ENCODE measurements around the gene DLL1.

The DLL1 gene

DNA sequence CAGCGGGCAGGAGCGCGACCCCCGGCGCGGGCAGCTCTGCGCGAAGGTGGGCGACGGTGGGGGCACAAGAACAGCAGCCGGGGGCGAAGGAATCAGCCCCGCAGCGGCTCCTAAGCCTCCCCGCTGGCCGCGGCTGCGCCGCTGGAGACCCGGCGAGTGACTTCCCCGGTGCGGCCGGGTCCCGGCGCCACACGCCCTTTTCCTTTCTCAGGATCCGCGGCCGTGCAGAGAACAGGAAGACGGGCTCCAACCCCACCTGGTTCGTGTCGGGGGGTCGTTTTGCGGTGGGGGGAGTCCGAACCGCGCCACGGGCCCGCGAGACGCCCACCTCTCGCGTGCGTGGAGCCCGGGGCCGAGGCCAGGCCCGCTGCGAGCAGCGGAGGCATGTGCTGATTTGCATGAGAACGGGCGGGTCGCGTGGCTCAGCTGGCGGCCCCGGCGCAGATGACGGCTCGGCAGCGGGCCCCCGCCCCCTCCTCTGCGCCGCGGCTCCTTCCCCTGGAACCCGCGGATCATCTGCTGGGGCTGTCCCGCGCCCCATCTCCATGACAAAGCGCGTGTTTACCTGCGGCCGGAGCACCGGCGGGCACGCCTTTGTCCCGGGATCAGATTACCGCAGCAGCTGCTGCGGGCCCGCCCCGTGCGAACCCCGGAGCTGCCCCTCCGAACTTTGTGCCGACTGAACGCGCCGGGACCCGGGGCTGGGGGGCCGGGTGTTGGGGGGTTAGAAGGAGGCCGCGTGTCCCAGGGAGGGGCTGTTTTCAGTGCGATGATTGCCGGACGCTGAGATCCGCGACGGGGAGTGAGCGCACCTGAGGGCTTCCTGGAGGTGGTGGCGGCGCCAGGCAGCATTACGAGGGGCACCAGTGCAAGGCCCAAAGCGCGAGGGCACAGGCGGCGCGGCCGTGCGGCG is 4.9 kb upstream of the DLL1 start:
- no peak for DNase-seq (ENCODE audit: low read depth in 4 of 4, low spot score in 1 of 4)

- no peak for DNase-seq (ENCODE audit: low read depth in 4 of 4, low spot score in 1 of 4)
Observed at GRCh38 chr6:170294813-170295509, 4.1 kb upstream of the DLL1 start.

- DNase-seq (ENCODE audit: low read depth in 4 of 4, low spot score in 1 of 4), result no peak
Observed at GRCh38 chr6:170294298-170294730, 3.4 kb upstream of the DLL1 start.

GRCh38 chr6:170293341-170294231 is 2.7 kb upstream of the DLL1 start:
- no peak for DNase-seq (ENCODE audit: low read depth in 4 of 4, low spot score in 1 of 4)

DNA sequence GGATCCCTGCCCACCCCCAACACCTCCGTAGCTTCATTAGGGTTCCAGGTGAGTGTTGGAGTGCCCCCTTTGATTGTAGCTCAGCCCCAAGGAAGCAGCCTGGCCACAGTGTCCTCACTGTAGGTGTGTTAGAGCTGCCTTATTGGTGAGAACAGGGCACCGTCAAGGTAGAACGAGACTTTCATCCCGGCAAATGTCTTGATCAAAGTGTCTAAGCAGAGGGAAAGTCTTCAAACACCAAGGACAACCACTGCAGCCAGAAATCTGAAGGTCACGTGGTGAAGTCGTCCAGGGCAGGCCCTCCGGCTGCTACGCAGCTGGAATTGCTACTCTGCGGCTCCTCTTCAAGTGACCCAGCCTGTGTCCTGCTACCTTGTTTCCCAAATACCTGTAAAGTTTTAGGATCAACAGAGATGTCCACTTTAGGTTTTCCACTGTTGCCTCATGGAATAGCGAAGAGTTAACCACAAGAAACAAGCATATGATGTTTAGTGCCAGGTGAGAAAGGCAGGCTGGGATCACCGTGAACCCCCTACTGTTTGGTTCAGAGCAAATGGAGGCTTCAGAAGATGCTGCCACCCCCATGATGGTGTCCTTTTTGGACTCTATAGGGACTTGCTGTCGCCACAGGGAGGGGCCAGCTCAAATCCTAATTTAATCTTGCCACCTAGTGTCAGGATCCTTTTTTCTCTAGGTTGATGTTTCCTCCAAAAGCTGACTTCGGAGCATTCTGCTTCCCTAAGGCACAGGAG is 1.7 kb upstream of the DLL1 start:
- no peak for DNase-seq (ENCODE audit: low read depth in 4 of 4, low spot score in 1 of 4)

DNA sequence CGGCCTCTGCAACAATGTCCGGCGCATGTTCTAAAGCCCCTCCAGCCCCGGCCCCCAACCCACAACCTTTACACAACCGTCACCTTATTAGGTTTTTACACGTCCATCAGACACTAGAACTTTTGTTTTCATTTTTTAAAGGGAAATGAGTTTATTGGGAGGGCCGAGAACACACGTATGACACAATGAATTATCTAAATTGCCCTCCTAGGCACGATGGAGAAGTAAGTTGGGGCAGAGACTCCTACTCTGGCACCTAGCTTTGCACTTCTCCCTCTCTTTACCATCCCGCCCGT is 1.2 kb upstream of the DLL1 start:
- DNase-seq (ENCODE audit: low read depth in 4 of 4, low spot score in 1 of 4), result no peak

DNA sequence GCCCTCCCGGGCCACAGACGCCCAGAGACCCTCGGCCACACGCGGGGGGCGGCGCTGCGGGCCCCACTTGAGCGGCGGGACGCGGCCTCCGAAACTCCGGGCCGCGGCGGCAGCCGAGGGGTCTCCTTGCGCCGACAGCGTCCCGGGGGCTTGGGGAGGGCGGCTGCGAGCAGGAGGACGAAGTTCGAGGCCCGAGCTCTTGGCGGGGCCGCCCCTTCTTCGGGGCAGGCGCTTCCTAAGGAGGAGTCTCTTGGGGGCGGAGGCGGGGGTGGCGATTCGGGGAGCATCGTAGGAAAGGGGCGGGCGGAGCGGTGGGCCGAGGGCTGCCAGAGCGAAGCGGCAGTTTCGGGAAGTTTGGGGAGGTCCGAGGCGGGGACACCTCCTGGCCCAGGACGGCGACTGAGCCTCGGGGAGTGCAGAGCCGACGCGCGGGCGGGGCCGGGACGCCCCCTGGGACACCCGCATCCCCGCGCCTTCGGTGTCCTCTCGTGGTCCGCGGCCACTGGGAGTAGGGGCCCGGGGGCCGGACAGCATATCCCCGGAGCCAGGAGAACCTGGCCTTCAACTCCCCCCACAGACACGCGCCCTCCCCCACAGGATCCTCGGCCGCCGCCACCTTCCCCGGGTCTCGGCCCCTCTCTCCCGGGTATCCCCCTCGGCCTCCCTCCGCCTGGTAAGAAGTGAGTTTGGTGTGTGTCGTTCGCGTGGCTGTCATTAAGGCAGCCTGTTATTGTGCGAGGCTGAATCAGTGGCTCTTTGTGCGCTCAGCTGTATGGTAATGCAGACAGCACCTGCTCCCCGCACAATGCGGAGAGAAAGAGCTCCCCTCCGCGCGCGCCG is 613 bp upstream of the DLL1 start:
- DNase-seq (ENCODE audit: low read depth in 4 of 4, low spot score in 1 of 4), result no peak

- DNase-seq (ENCODE audit: low read depth in 4 of 4, low spot score in 1 of 4), result no peak
Observed at GRCh38 chr6:170289951-170290295, 955 bp downstream of the DLL1 start.

GRCh38 chr6:170289180-170289931 is 1.5 kb downstream of the DLL1 start:
- DNase-seq (ENCODE audit: low read depth in 4 of 4, low spot score in 1 of 4), result no peak

DNA sequence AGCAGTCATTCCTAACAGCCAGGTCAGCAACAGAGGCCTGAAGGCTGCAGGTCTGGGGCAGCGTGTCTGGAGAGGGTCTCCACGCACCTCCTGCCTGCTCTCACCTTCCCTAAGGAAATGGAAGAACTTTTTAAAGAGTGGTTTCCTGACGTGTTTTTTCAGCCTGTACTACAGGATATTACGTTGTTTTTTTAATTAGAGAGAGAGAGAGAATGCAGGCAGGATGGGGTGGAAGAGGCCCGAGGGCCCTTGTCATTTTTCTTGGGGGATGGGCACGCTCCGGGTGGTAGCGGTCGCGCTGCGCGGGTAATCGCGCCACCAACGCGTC is 2.1 kb downstream of the DLL1 start:
- no peak for DNase-seq (ENCODE audit: low read depth in 4 of 4, low spot score in 1 of 4)

- DNase-seq (ENCODE audit: low read depth in 4 of 4, low spot score in 1 of 4), result no peak
Observed at GRCh38 chr6:170288091-170288631, 2.7 kb downstream of the DLL1 start.

GRCh38 chr6:170287371-170287876 is 3.5 kb downstream of the DLL1 start:
- DNase-seq (ENCODE audit: low read depth in 4 of 4, low spot score in 1 of 4), result no peak

DNA sequence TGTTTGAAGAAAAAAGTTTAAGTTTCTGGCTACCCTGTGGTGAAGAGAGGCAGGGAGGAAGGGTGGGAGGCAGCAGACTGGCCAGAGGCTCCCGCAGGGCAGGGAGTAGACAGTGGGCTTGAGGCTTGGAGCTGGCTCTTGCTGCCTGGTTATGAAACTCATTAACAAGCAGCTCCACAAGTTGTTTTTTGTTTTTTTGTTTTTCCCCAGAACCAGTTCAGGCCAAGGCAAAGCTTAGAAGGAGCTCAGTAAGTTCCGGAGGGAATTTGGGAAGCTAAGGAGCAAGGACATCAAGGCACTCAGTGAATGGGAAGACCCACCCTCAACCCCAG is 4.0 kb downstream of the DLL1 start:
- no peak for DNase-seq (ENCODE audit: low read depth in 4 of 4, low spot score in 1 of 4)

DNA sequence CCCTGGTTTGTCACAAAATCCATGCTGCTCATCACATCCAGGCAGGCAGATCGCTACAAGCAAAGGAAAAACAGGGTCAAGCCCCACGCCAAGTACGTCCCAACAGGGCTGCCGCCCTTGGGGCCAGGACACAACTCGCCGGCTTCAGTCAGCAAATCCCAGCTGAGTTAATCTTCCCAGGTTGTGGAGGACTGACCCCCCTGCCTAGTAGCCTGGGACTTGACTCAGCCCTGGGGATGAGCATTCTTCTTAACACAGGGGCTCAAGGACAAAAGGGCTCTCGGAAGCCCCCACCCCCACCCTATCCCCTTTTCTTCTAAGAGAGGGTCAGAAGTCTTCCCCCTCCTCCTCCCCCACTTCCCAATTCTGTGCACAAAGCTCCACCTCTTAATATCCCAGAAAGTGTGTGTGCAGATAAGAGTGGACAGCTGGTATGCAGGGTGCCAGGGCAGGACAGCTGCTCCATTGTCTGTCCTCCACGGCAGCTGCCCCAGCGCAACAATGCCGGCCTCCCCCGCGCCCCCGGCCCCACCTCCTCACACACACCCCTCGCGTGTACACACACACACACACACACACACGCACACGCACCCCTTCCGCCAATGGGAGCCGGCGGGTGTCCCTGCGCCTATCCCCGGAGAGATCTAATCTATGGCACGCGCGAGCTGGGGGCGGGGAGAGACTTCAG is 4.5 kb downstream of the DLL1 start:
- DNase-seq (ENCODE audit: low read depth in 4 of 4, low spot score in 1 of 4), result no peak

- no peak for DNase-seq (ENCODE audit: low read depth in 4 of 4, low spot score in 1 of 4)
Observed at GRCh38 chr6:170285482-170285881, 5.4 kb downstream of the DLL1 start.

DNA sequence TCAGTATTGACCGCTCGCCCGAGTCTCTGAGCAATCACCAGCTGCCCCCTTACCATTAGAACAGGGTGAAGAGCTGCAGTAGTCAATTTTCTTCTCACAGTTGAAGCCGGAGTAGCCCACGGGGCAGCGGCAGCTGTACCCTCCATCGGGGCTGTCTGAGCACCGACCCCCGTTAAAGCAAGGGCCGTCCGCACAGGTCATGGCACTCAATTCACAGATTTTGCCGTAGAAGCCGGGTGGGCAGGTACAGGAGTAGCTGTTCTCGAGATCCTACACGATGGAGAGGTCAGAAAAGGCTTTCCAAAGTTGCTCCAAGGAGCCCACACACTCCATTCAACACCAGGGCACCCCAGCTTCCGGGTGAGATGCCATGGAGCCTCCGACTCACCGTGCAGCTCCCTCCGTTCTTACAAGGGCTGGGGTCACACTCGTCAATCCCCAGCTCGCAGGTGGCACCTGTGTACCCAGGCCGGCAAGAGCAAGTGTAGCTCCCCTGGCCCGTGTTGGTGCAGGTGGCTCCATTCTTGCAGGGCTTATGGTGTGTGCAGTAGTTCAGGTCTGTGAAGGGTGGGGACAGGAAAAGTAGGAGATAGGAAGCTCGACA is 5.9 kb downstream of the DLL1 start:
- DNase-seq (ENCODE audit: low read depth in 4 of 4, low spot score in 1 of 4), result no peak

DNA sequence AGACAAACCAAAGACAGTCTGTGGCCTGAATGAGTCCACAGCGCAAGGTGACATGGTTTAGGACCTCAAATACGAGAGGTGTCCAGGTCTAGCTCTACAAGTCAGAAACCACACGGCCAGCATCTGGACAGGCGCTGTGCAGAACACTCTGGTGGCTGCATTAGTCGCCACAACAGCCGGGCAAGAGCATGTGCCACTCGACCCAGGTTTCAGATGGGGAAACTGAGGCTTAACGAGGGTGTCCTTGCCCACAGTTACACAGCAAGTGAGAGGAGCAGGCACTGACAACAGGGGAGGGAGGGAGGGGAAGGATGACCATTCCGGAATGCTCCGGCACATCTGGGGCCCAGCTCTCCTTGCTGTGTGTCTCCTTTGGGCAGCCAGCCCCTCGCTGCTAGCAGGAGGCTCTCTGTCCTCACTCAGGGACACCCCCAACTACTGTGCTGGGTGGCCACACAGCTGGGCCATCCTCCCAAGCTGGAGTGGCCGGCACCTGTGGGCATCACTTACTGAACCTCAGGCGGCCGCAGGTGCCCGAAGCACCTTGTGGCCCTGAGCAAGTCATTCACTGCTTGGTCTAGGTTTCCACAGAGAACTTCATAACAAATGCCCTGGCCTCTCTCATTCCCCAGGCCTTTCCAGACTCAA is 6.6 kb downstream of the DLL1 start:
- DNase-seq (ENCODE audit: low read depth in 4 of 4, low spot score in 1 of 4), result no peak
